GM06990 (cell line): ENCODE results near the gene ACD.
A peak's percentile ranks its signal among the peaks of the same experiment; 100 is the strongest.

Source experiments
- DNase-seq: peaks from one replicate; pipeline ENCODE4 v3.0.0-alpha.2; 2011; ENCODE audit not compliant: insufficient read length; ENCODE audit errors: extremely low read depth
- H3K27me3 ChIP-seq: replicated peaks from 2 replicates; pipeline ENCODE4 v1.6.0; 2011; ENCODE audit warnings: low read length; ENCODE audit not compliant: control insufficient read depth, insufficient read depth
- H3K36me3 ChIP-seq: 2 replicates; pipeline ENCODE4 v1.5.1; 2011; ENCODE audit warnings: low read length; ENCODE audit not compliant: control insufficient read depth, insufficient read depth
- H3K4me3 ChIP-seq: replicated peaks from 2 replicates; pipeline ENCODE4 v1.5.1; 2011; ENCODE audit warnings: low read depth, mild to moderate bottlenecking, control low read depth, low read length
- CTCF ChIP-seq: IDR thresholded peaks from 2 replicates; pipeline ENCODE4 v1.5.1; 2011; ENCODE audit warnings: low read length, control low read depth, mild to moderate bottlenecking, inconsistent platforms; ENCODE audit not compliant: insufficient read depth, poor library complexity, severe bottlenecking

The ACD gene

GRCh38 chr16:67675999-67676398, 15.9 kb upstream of the ACD start:
- H3K4me3 ChIP-seq: no peak overlapping the region
- H3K27me3 ChIP-seq: no peaks in the 10 kb centered on the region
- H3K36me3 ChIP-seq: peaks cover 3% of the 10 kb centered on the region
- no peak for TF ChIP-seq CTCF
- DNase-seq: no peak

GRCh38 chr16:67675579-67675935, 15.5 kb upstream of the ACD start:
- no peak for DNase-seq
- no peaks in the 10 kb centered on the region for H3K27me3 ChIP-seq
- H3K36me3 ChIP-seq: peaks cover 3% of the 10 kb centered on the region
- no peak for TF ChIP-seq CTCF
- no peak overlapping the region for H3K4me3 ChIP-seq

GRCh38 chr16:67674851-67675578, 15.0 kb upstream of the ACD start:
- Histone ChIP-seq H3K4me3 (no peak overlapping the region), H3K27me3 (no peaks in the 10 kb centered on the region), H3K36me3 (peaks cover 3% of the 10 kb centered on the region)
- no peak for TF ChIP-seq CTCF
- no peak for DNase-seq

GRCh38 chr16:67673712-67674580, 13.9 kb upstream of the ACD start:
- Histone ChIP-seq H3K27me3 (no peaks in the 10 kb centered on the region), H3K4me3 (no peak overlapping the region), H3K36me3 (peaks cover 3% of the 10 kb centered on the region)
- DNase-seq: no peak
- no peak for TF ChIP-seq CTCF

GRCh38 chr16:67672739-67673662, 12.9 kb upstream of the ACD start:
- DNase-seq: no peak
- H3K4me3 ChIP-seq: no peak overlapping the region
- H3K27me3 ChIP-seq: no peaks in the 10 kb centered on the region
- H3K36me3 ChIP-seq: peaks cover 3% of the 10 kb centered on the region
- peak; percentile 85 for TF ChIP-seq CTCF
